ENCODE measurements around the gene BANF1.

GRCh38 chr11:66017321-66017720 lies 15.0 kb downstream of the BANF1 start:
- TF ChIP-seq, protein P1, sequence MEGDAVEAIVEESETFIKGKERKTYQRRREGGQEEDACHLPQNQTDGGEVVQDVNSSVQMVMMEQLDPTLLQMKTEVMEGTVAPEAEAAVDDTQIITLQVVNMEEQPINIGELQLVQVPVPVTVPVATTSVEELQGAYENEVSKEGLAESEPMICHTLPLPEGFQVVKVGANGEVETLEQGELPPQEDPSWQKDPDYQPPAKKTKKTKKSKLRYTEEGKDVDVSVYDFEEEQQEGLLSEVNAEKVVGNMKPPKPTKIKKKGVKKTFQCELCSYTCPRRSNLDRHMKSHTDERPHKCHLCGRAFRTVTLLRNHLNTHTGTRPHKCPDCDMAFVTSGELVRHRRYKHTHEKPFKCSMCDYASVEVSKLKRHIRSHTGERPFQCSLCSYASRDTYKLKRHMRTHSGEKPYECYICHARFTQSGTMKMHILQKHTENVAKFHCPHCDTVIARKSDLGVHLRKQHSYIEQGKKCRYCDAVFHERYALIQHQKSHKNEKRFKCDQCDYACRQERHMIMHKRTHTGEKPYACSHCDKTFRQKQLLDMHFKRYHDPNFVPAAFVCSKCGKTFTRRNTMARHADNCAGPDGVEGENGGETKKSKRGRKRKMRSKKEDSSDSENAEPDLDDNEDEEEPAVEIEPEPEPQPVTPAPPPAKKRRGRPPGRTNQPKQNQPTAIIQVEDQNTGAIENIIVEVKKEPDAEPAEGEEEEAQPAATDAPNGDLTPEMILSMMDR (IDR thresholded peaks at IDR 0.05; ENCODE audit: borderline replicate concordance, extremely low read depth, low read length, poor library complexity, severe bottlenecking) = no peak
- no peak for TF ChIP-seq EZH2 (IDR thresholded peaks at IDR 0.05; ENCODE audit: borderline replicate concordance, low read depth, low read length, severe bottlenecking)
